Vagina (tissue), 2 donors: ENCODE measurements around the gene MYO1H.

Source experiments
- POLR2AphosphoS5 ChIP-seq, 2 donors: sonication (generic); formaldehyde crosslinking; IDR thresholded peaks; one replicate each; pipeline ENCODE4 v1.9.0; 2017; ENCODE audit warnings: antibody characterized with exemption in 2 of 2, mild to moderate bottlenecking in 2 of 2, low read depth in 1 of 2; ENCODE audit not compliant: insufficient read depth in 1 of 2
- TF ChIP-seq, protein P1 (sequence below), 3 experiments: fragments of 450-650 bp in 2 of 3; fragments of 200-600 bp in 1 of 3; sonication (generic) in 1 of 3; IDR thresholded peaks; one replicate each; pipeline ENCODE4 v1.5.1; 2017 to 2019; ENCODE audit warnings: antibody characterized with exemption in 3 of 3, mild to moderate bottlenecking in 2 of 3, moderate library complexity in 2 of 3

DNA sequence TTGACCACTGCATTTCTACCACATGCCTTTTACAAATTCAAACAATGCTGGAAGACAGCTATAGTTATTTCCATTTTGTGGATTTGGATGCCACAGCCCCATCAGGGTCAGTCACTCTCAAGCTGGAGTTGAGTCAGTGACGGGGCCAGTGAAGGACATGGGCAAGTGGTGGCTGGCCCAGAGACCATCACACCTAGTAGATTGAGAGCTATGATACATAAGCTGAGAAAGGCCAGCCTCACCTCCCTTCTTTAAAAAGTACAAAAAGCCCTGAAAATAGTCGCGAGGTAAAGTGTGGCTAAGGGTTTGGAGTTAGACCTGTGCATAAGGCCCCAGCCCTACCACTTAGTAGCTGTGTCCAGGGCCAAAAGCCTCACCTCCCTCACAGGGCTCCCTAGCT lies 125.3 kb downstream of the MYO1H start:
- TF ChIP-seq, protein P1, sequence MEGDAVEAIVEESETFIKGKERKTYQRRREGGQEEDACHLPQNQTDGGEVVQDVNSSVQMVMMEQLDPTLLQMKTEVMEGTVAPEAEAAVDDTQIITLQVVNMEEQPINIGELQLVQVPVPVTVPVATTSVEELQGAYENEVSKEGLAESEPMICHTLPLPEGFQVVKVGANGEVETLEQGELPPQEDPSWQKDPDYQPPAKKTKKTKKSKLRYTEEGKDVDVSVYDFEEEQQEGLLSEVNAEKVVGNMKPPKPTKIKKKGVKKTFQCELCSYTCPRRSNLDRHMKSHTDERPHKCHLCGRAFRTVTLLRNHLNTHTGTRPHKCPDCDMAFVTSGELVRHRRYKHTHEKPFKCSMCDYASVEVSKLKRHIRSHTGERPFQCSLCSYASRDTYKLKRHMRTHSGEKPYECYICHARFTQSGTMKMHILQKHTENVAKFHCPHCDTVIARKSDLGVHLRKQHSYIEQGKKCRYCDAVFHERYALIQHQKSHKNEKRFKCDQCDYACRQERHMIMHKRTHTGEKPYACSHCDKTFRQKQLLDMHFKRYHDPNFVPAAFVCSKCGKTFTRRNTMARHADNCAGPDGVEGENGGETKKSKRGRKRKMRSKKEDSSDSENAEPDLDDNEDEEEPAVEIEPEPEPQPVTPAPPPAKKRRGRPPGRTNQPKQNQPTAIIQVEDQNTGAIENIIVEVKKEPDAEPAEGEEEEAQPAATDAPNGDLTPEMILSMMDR (IDR thresholded peaks at IDR 0.05): no peak
- no peak for TF ChIP-seq POLR2AphosphoS5 (IDR thresholded peaks at IDR 0.05; ENCODE audit: insufficient read depth in 1 of 2, low read depth in 1 of 2)
